ENCODE results near the gene TMEM201.

The TMEM201 gene

GRCh38 chr1:9599741-9600140 lies 11.0 kb downstream of the TMEM201 start:
- in situ Hi-C loops (cut with MboI; ENCODE audit: low sequenced_read_pairs), result loop anchor here (25.0 kb wide), 1 partner anchor 263 kb away; no protein-coding TSS in a partner anchor

- in situ Hi-C loops (cut with MboI; ENCODE audit: low sequenced_read_pairs), result loop anchor here (25.0 kb wide), 1 partner anchor 261 kb away; no protein-coding TSS in a partner anchor
Observed at GRCh38 chr1:9600861-9601834, 12.4 kb downstream of the TMEM201 start.

GRCh38 chr1:9601942-9602793 lies 13.5 kb downstream of the TMEM201 start:
- in situ Hi-C loops (cut with MboI; ENCODE audit: low sequenced_read_pairs), result loop anchor here (25.0 kb wide), 1 partner anchor 260 kb away; no protein-coding TSS in a partner anchor

- in situ Hi-C loops (cut with MboI; ENCODE audit: low sequenced_read_pairs), result loop anchor here (25.0 kb wide), 1 partner anchor 260 kb away; no protein-coding TSS in a partner anchor
Observed at GRCh38 chr1:9602794-9603167, 14.1 kb downstream of the TMEM201 start.

GRCh38 chr1:9603307-9603706 lies 14.6 kb downstream of the TMEM201 start:
- in situ Hi-C loops (cut with MboI; ENCODE audit: low sequenced_read_pairs), result loop anchor here (25.0 kb wide), 1 partner anchor 259 kb away; no protein-coding TSS in a partner anchor

- in situ Hi-C loops (cut with MboI; ENCODE audit: low sequenced_read_pairs), result loop anchor here (25.0 kb wide), 1 partner anchor 258 kb away; no protein-coding TSS in a partner anchor
Observed at GRCh38 chr1:9603766-9604753, 15.3 kb downstream of the TMEM201 start.

- in situ Hi-C loops (cut with MboI; ENCODE audit: low sequenced_read_pairs), result loop anchor here (25.0 kb wide), 1 partner anchor 257 kb away; no protein-coding TSS in a partner anchor
Observed at GRCh38 chr1:9604836-9605235, 16.1 kb downstream of the TMEM201 start.

- in situ Hi-C loops (cut with MboI; ENCODE audit: low sequenced_read_pairs), result loop anchor here (25.0 kb wide), 1 partner anchor 256 kb away; no protein-coding TSS in a partner anchor
Observed at GRCh38 chr1:9605946-9606455, 17.3 kb downstream of the TMEM201 start.

- in situ Hi-C loops (cut with MboI; ENCODE audit: low sequenced_read_pairs), result loop anchor here (25.0 kb wide), 1 partner anchor 256 kb away; no protein-coding TSS in a partner anchor
Observed at GRCh38 chr1:9606458-9606857, 17.7 kb downstream of the TMEM201 start.

- in situ Hi-C loops (cut with MboI; ENCODE audit: low sequenced_read_pairs), result loop anchor here (25.0 kb wide), 1 partner anchor 255 kb away; no protein-coding TSS in a partner anchor
Observed at GRCh38 chr1:9606948-9607347, 18.2 kb downstream of the TMEM201 start.

- in situ Hi-C loops (cut with MboI; ENCODE audit: low sequenced_read_pairs), result loop anchor here (25.0 kb wide), 1 partner anchor 255 kb away; no protein-coding TSS in a partner anchor
Observed at GRCh38 chr1:9607352-9607751, 18.6 kb downstream of the TMEM201 start.

- in situ Hi-C loops (cut with MboI; ENCODE audit: low sequenced_read_pairs), result loop anchor here (25.0 kb wide), 1 partner anchor 252 kb away; no protein-coding TSS in a partner anchor
Observed at GRCh38 chr1:9609998-9610397, 21.3 kb downstream of the TMEM201 start.

GRCh38 chr1:9610548-9610947 lies 21.8 kb downstream of the TMEM201 start:
- in situ Hi-C loops (cut with MboI; ENCODE audit: low sequenced_read_pairs), result loop anchor here (25.0 kb wide), 1 partner anchor 252 kb away; no protein-coding TSS in a partner anchor

GRCh38 chr1:9611716-9612115 lies 23.0 kb downstream of the TMEM201 start:
- in situ Hi-C loops (cut with MboI; ENCODE audit: low sequenced_read_pairs), result loop anchor here (25.0 kb wide), 1 partner anchor 251 kb away; no protein-coding TSS in a partner anchor

- in situ Hi-C loops (cut with MboI; ENCODE audit: low sequenced_read_pairs), result loop anchor here (25.0 kb wide), 1 partner anchor 250 kb away; no protein-coding TSS in a partner anchor
Observed at GRCh38 chr1:9612162-9612845, 23.6 kb downstream of the TMEM201 start.

- in situ Hi-C loops (cut with MboI; ENCODE audit: low sequenced_read_pairs), result loop anchor here (25.0 kb wide), 1 partner anchor 249 kb away; no protein-coding TSS in a partner anchor
Observed at GRCh38 chr1:9612871-9613624, 24.3 kb downstream of the TMEM201 start.

GRCh38 chr1:9613625-9614299 lies 25.1 kb downstream of the TMEM201 start:
- in situ Hi-C loops (cut with MboI; ENCODE audit: low sequenced_read_pairs), result loop anchor here (25.0 kb wide), 1 partner anchor 249 kb away; no protein-coding TSS in a partner anchor

Measured in HL-60/S4 treated with retinoic acid at 250 ng/mL for 4 days and 3 days (cell line).